ENCODE measurements around the gene ZC2HC1B. TPM values are rescaled to one million over a fixed set of nuclear protein-coding genes. Genes with fewer than 3 reads are reported as not detected.

The ZC2HC1B gene
- total and polyA plus RNA-seq, 10 of the 15 experiments (the other 5 are each of a cell fraction or from before 2014, with no cell fraction given) = 0.09 to 0.36 (median 0.31) TPM; not detected in 5

DNA sequence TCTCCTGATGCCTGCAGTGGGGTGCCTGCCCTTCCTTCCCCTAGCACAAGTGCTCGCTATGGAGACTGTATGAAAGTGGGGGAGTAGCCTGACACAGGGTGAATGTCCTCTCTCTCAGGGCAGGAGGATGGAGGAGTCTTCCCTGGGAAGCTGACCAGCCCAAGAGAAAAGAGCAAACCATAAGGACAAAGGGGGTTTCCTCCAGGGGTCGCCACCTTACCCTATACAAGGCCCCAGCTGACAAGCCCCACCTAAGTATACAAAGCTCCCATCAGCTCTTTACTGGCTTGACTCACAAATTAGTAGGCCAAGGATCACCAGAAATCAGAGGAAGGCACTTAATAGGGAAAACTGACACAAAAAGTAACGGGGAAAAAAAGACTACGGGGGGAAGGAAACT lies 89.6 kb downstream of the ZC2HC1B start:
- intact Hi-C loops (cut with micrococcal nuclease; ENCODE audit: unreplicated experiment) = no loop called here
- Histone ChIP-seq H3K27me3 (replicated peaks in 1 of 2; ENCODE audit: control insufficient read depth in 2 of 2, insufficient read depth in 2 of 2, low read length in 1 of 2) (no peaks in the 10 kb centered on the region), H3K27ac (ENCODE audit: control insufficient read depth, insufficient read depth) (no peak overlapping the region), H3K9ac (ENCODE audit: control insufficient read depth, insufficient read depth, low read length) (no peak overlapping the region), H3K4me1 (ENCODE audit: control insufficient read depth, insufficient read depth, low read length) (no peaks in the 10 kb centered on the region; the same call in 1 of the 2 replicates), H3K4me2 (ENCODE audit: control insufficient read depth, insufficient read depth) (no peak overlapping the region), H3K9me3 (replicated peaks; ENCODE audit: control insufficient read depth, insufficient read depth, low read length) (no peaks in the 10 kb centered on the region), H2AFZ (ENCODE audit: control insufficient read depth, low read depth, low read length) (no peak overlapping the region), H4K20me1 (ENCODE audit: control insufficient read depth, insufficient read depth) (no peaks in the 10 kb centered on the region), H3K36me3 (ENCODE audit: control insufficient read depth in 2 of 2, insufficient read depth in 2 of 2, low read length in 1 of 2) (no peaks in the 10 kb centered on the region), H3K79me2 (ENCODE audit: control insufficient read depth, insufficient read depth, low read length) (no peaks in the 10 kb centered on the region), H3K4me3 (no peak overlapping the region)
- RAD21 ChIA-PET (ENCODE audit: unreplicated experiment) = interaction anchor here (0.6 to 1.3 kb wide), 2 partner anchors 13 to 113 kb away, joined by 4 to 6 read pairs; no protein-coding TSS in a partner anchor
- TF ChIP-seq ELK1 (IDR thresholded peaks at IDR 0.05; ENCODE audit: low read depth, low read length) (no peak), STAT1 (conservative IDR thresholded peaks at IDR 0.05) (no peak), HDAC6 (IDR thresholded peaks at IDR 0.05; ENCODE audit: unreplicated experiment) (no peak), STAT3 (IDR thresholded peaks at IDR 0.05; ENCODE audit: low read depth, low read length) (no peak), NR2C2 (IDR thresholded peaks at IDR 0.05; ENCODE audit: borderline replicate concordance, control insufficient read depth, insufficient read length, low read depth) (no peak), PAX5 (IDR thresholded peaks at IDR 0.05; ENCODE audit: borderline replicate concordance, low read depth, low read length) (no peak), EGR1 (IDR thresholded peaks at IDR 0.05; ENCODE audit: borderline replicate concordance in 1 of 2, low read depth in 2 of 2, low read length in 2 of 2) (no peak), EP300 (IDR thresholded peaks at IDR 0.05; ENCODE audit: borderline replicate concordance in 1 of 2, control insufficient read depth in 1 of 2, low read depth in 2 of 2, low read length in 2 of 2) (no peak), NRF1 (conservative IDR thresholded peaks at IDR 0.05; ENCODE audit: low read depth, low read length) (no peak), TCF7 (IDR thresholded peaks at IDR 0.05; ENCODE audit: borderline replicate concordance) (no peak)
- DNase-seq (ENCODE audit: low read depth, low spot score) (no peak), FAIRE-seq (no peak), ATAC-seq (no peak)
- in situ Hi-C loops (cut with MboI) = no loop called here
- CTCF ChIA-PET = interaction anchor here (0.7 to 1.7 kb wide), 4 partner anchors 9 to 130 kb away, joined by 3 to 12 read pairs (median 6); no protein-coding TSS in a partner anchor
- WGBS (ENCODE audit: insufficient coverage, insufficient replicate concordance, low lambda C conversion rate, missing lambda C conversion rate) = 70% methylated on average over 4 of the region's 4 CpGs
- SMC1A ChIA-PET (ENCODE audit: uncharacterized antibody, unreplicated experiment) = interaction anchor here (1.1 to 3.3 kb wide), 2 partner anchors 11 to 14 kb away, joined by 4 to 12 read pairs; no protein-coding TSS in a partner anchor
- BruUV-seq (replicated peaks) = no TSS peak
- POLR2A ChIA-PET = no interaction called here
